HepG2 (cell line): ENCODE data around the gene SLC6A8. TPM values are rescaled to one million over a fixed set of nuclear protein-coding genes. Genes with fewer than 3 reads are reported as not detected.

Experiments
- CREBL2 ChIP-seq: sonication (generic); formaldehyde crosslinking; IDR thresholded peaks from 2 replicates; pipeline ENCODE4 v1.8.1; 2023; ENCODE audit warnings: missing genetic modification reagents, mild to moderate bottlenecking, borderline replicate concordance
- HIC2 ChIP-seq: sonication (generic); formaldehyde crosslinking; IDR thresholded peaks from 2 replicates; pipeline ENCODE4 v1.9.0; 2022; ENCODE audit warnings: low read depth, missing genetic modification reagents
- HNRNPLL ChIP-seq: fragments of 200-400 bp; formaldehyde crosslinking; IDR thresholded peaks from 2 replicates; pipeline ENCODE4 v1.6.1; 2017; ENCODE audit warnings: mild to moderate bottlenecking, low read depth, low read length; ENCODE audit not compliant: poor library complexity, severe bottlenecking
- HOXA5 ChIP-seq: sonication (generic); formaldehyde crosslinking; IDR thresholded peaks from 2 replicates; pipeline ENCODE4 v1.4.0; 2020; ENCODE audit warnings: missing genetic modification reagents
- KLF6 ChIP-seq: IDR thresholded peaks from 2 replicates; pipeline ENCODE4 v1.8.0; 2016; ENCODE audit warnings: missing biosample characterization, missing genetic modification reagents
- POLR2G ChIP-seq: fragments of 200-400 bp; formaldehyde crosslinking; IDR thresholded peaks from 2 replicates; pipeline ENCODE4 v1.6.1; 2018; ENCODE audit warnings: mild to moderate bottlenecking, low read depth, low read length, moderate library complexity
- RERE ChIP-seq: IDR thresholded peaks from 2 replicates; pipeline ENCODE4 v1.6.1; 2016; ENCODE audit warnings: low read depth, missing genetic modification reagents, missing compliant biosample characterization
- THRA ChIP-seq: sonication (generic); formaldehyde crosslinking; IDR thresholded peaks from 2 replicates; pipeline ENCODE4 v1.4.0; 2020; ENCODE audit warnings: missing genetic modification reagents, borderline replicate concordance
- ZC3H13 ChIP-seq: sonication (generic); formaldehyde crosslinking; IDR thresholded peaks from 2 replicates; pipeline ENCODE4 v1.8.1; 2023; ENCODE audit warnings: mild to moderate bottlenecking, missing genetic modification reagents, moderate library complexity
- ZFP36L2 ChIP-seq: sonication (generic); formaldehyde crosslinking; IDR thresholded peaks from 2 replicates; pipeline ENCODE4 v1.4.0; 2020; ENCODE audit warnings: missing genetic modification reagents
- ZNF251 ChIP-seq: sonication (generic); formaldehyde crosslinking; IDR thresholded peaks from 2 replicates; pipeline ENCODE4 v1.9.0; 2021; ENCODE audit warnings: mild to moderate bottlenecking, missing genetic modification reagents
- ZNF574 ChIP-seq: sonication (generic); formaldehyde crosslinking; IDR thresholded peaks from 2 replicates; pipeline ENCODE4 v1.4.0; 2020; ENCODE audit warnings: missing genetic modification reagents
- ZXDC ChIP-seq: sonication (generic); formaldehyde crosslinking; IDR thresholded peaks from 2 replicates; pipeline ENCODE4 v1.5.0; 2020; ENCODE audit warnings: mild to moderate bottlenecking, missing genetic modification reagents
- polyA plus RNA-seq, 8 experiments: library from polyadenylated mRNA; depleted of rRNA in 3 of 8; stranded (reverse) in 7 of 8; unstranded in 1 of 8; fragments of >200 nt; fragmentation: Illumina TruSeq in 4 of 8; extraction: Trizol in 4 of 8; gene quantifications; 2 replicates each; pipeline versions ENCODE4 v1.2.1 to v1.2.3, GENCODE V29; 2011 to 2016; ENCODE audit warnings: low read depth in 4 of 8, missing spikeins in 1 of 8, mixed read lengths in 1 of 8; ENCODE audit not compliant: insufficient read depth in 1 of 8
- total RNA-seq, 5 experiments: library from RNA; depleted of rRNA; stranded (reverse); fragments of >200 nt; fragmentation: Illumina TruSeq; extraction: Trizol; gene quantifications; 2 replicates each; pipeline ENCODE4 v1.2.3, GENCODE V29; 2016; ENCODE audit warnings: low read depth in 1 of 5

Gene SLC6A8
- total and polyA plus RNA-seq, 2 of the 13 experiments (the other 11 are each of a cell fraction or from before 2014, with no cell fraction given) = 13.9 to 176 TPM

GRCh38 chrX:153644356-153645125 is 43.2 kb upstream of the SLC6A8 start (continued):
- TF ChIP-seq ZNF574 (CRISPR knock-in tag) (0 out of 2 replicates have a peak, but pooled peaks have one; percentile 33), ZC3H13 (CRISPR knock-in tag) (peak; percentile 25; the same call in 1 of the 2 replicates), KLF6 (CRISPR knock-in tag) (no peak), HIC2 (CRISPR knock-in tag) (0 out of 2 replicates have a peak, but pooled peaks have one; percentile 45), POLR2G (peak; percentile 41; the same call in 1 of the 2 replicates), ZFP36L2 (CRISPR knock-in tag) (no peak), HOXA5 (no peak), ZXDC (no peak), ZNF251 (CRISPR knock-in tag) (no peak), RERE (no peak), HNRNPLL (peak; percentile 22), THRA (CRISPR knock-in tag) (no peak), CREBL2 (CRISPR knock-in tag) (no peak)
